GM18907 (cell line): ENCODE data around the gene PPP2R5A.

ENCODE experiments used
- ATAC-seq: cut with Tn5 transposase; IDR thresholded peaks from one replicate; pipeline ENCODE4 v1.9.1; 2021; ENCODE audit warnings: mild to moderate bottlenecking, moderate library complexity; ENCODE audit not compliant: unreplicated experiment

The PPP2R5A gene

GRCh38 chr1:212284744-212285684 is at the start of gene PPP2R5A:
TSS of gene PPP2R5A (plus strand) at chr1:212285410. CDS start at chr1:212286111, 701 bp downstream.
- ATAC-seq = peak; percentile 94

DNA sequence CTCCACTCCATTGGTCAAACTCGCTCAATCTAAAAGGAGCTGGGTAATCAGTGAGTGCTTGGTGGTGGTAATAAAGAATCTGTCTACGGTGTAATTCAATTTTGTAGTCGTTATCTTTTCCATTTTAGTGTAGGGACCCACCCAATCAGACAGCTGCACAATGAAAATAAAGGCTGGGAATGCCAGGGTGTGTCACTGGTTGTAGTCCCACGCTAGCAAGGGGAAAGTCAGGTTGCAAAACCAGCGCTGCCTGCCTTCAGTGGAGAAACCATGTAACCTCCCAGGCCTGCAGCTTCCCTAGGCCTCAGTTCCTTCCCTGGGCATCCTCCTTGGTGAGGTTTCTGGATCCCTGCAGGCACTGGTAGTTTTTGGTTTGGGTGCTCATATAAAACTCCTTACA is 49.4 kb upstream of the PPP2R5A start:
- ATAC-seq = no peak

GRCh38 chr1:212236664-212237220 is 48.5 kb upstream of the PPP2R5A start:
- no peak for ATAC-seq

GRCh38 chr1:212237651-212238050 is 47.6 kb upstream of the PPP2R5A start:
- peak; percentile 95 for ATAC-seq

- no peak for ATAC-seq
These were observed 46.7 kb upstream of the PPP2R5A start for GRCh38 chr1:212238552-212238951.

DNA sequence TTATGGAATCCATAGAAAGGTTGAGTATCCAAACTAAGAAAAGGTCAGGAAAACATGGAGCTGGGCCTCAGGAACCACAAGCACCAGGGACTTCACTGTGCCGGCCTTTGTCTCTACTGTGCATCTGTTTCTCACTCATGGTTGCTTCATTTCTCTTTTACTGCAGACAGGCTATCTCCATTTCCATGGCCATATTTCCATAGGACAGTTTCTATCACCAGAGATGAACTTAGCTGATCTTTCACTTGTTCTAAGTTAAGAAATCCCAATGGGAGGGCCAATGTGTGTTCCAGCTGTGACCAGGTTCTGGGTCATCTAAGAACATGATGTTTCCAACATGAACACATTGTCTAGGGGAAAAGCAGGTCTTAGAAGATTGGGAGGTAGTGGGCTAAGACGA is 43.7 kb upstream of the PPP2R5A start:
- ATAC-seq = no peak

GRCh38 chr1:212241957-212242287 is 43.3 kb upstream of the PPP2R5A start:
- no peak for ATAC-seq

DNA sequence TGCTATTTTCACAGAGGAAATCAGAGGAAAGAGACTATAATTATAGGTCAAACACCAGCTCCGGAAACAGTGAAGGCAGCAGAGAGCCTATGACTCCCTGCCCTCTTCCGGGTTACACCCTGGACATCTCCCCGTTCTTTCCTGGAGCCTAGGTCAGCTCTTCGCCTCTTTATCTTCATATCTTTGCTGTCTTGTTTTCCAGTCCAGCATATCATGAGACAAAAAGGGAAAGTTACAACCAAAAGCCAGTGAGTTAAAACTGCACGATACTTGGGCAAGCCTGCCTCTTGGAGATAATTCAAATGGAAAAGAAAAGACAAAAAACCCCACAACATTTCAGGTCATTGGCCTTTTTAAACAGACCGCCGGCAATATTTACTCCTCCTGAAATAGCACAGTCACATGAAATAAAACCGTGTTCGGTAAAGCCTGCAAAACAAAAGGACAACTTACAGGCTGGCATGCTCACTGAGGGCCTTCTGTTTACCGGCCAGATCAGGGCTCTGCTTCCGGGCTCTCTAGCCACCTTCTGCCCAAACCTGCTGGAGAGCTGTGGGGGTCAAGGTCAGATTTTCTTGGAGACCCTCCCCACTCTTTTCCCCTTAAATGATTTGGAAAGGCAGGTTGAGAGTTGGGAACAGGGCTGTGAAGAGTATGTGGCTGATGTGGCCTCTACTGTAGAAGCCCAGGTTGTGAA is 42.8 kb upstream of the PPP2R5A start:
- ATAC-seq = no peak

GRCh38 chr1:212242985-212243308 is 42.3 kb upstream of the PPP2R5A start:
- ATAC-seq = no peak

DNA sequence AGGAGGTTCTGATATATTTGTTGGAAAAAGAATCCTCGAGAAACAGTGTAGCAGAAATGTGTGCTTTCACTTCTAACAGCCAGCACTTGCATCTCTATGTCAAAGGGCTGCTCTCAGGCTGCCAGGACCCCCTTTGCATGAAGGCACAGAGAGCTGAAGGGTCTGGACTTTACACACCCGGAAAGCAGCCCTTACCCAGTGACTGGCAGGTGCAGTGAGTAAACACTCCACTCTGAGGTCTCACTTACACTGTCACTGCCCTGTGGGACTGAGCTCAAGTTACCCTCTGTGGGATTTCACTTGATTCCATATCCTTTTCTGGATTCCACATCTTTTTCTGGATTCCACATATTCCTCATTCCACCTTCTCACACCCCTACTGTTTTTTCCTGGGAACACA is 40.8 kb upstream of the PPP2R5A start:
- ATAC-seq = no peak

DNA sequence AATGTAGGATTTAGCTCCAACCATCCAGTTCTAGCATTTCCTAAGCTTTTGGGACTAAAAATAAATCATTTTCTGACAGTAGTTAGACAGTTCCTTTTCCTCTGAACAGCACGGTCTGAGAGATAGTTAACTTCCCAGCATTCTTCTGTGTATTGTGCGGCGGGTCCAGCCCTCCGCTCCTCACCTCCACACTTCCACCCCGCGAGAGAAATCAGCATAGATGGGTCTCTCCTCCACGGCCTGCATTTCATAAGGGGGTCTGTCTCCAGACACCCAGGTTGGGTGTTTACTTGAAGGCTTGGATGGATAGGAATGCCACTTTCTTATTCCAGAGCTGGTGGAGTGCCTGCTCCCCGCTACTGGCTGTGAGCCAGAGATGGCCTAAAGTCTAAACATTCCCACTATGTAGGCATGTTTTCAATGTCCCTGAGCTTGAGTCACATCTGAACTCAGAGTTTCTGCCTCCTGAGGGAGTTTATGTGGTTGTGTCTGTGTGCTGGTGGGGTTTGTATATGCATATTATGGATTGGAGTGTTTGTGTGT is 38.0 kb upstream of the PPP2R5A start:
- ATAC-seq = no peak

DNA sequence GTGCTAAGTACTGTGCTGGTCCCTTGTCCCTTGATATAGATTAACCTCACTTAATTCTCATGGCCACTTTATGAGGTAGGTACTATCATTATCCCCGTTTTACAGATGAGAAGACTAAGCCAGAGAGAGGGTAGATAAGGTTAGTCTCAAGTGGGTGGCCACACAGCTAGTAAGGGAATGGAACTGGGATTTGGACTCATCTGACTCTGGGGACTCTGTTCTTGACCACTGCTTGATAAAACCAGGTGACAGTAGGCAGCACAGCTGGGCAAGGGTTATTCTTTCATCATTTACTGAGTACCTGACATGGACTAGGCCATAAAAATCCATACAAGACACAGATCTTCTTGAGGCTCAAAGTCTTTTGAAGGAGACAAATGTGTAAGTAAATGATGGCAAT is 37.2 kb upstream of the PPP2R5A start:
- ATAC-seq = no peak

GRCh38 chr1:212254853-212255363 is 30.3 kb upstream of the PPP2R5A start:
- ATAC-seq = no peak

DNA sequence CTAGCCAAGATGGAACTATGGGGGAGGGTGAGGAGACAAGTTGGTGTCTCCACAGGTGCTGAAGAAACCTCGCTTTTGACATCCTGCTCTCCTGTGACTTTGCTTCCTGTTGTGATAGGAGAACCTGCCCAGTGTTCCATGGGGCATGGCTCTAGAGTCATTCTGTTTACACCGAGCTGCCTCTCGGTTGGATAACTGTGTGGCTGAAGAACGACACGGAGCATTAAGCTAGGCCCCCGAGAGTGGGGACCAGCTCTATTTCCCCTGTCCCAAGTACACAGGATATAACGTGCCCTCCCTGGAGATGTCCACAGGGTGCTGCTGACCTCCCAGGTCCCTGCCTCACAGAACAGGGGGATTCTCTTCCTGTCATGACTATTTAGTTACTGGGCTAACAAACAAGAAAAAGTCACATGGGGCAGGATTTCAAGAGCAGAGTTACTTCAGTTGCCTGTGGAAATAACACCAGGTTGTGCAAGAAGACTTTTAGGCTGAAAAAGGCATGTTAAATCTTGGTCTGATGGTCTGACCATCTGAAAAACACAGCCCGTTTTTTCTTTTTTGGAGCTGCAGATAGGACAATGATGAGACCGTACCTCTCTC is 29.4 kb upstream of the PPP2R5A start:
- ATAC-seq = peak; percentile 22

GRCh38 chr1:212256369-212256768 is 28.8 kb upstream of the PPP2R5A start:
- peak; percentile 74 for ATAC-seq

DNA sequence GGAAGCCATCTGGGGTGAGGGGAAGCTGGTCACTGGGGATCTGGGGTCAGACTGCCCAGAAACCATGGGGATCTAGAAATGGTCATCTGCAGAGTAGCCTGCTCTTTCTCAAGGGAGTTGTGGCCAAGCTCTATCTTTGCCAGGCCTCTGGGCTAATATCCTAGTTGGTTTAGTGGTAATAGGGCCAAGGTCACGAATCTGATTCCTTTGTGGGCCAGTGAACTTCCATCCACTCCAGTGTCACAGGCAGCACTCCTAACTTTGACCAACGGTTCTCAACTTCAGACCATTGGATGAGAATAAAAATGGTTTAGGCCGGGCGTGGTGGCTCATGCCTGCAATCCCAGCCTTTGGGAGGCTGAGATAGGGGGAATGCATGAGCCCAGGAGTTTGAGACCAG is 28.1 kb upstream of the PPP2R5A start:
- ATAC-seq = no peak

DNA sequence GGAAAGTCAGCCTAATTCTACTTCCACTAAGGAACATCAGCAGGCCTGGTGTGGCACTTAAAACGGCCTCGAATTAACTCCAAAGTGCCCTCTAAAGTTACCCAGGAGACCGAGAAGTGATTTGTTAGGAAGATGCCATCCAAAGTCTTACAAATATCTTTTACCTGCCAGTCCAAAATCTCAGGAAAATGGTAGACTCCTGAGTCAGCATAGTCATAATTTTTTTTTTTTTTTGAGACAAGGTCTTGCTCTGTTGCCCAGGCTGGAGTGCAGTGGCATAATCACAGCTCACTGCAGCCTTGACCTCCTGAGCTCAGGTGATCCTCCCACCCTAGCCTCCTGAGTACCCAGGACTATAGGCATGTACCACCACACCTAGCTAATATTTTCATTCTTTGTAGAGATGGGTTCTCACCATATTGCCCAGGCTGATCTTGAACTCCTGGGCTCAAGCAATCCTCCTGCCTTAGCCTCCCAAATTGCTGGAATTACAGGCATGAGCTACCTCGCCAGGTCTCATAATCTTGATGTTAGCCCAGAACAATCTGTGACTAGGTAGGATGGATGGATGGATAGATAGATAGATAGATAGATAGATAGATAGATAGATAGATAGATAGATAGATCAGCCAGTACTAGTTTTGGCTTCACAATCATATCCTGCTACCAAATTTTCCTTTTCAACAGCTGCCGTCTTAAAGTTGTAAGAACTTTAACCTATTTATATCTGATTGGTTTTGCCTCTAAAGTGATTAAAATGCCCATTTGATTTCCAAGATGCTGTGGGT is 25.3 kb upstream of the PPP2R5A start:
- ATAC-seq = no peak

- no peak for ATAC-seq
These were observed 24.5 kb upstream of the PPP2R5A start for GRCh38 chr1:212260557-212261355.

DNA sequence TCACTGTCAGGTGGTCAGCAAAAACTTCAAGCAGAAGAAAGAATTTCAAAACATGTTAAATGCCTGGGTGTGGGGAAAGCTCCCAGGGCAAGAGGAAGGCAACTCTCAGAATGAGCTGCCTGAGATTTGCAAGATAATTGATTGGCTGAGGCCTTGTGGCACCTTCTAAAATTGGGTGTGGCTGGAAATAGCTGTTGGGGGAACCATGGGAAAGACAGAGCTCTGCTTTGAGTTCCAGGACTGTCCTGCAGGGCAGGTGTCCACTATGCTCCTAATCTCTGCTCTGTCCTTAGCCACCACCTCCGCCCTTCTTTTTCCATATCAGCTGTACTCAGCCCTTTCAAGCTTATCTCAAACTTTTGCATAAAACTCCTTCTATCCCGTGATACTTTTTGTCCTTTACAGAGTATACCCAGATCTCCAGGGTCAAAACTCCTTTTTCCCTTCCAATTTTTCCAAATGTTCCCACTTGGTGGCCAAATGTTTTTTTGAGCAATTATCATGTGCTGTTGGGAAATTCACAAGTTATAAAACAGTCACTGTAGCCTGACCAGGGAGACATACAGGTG is 23.8 kb upstream of the PPP2R5A start:
- no peak for ATAC-seq
